HCT116 (cell line): ENCODE results near the gene LIN7A. TPM values are rescaled to one million over a fixed set of nuclear protein-coding genes. Genes with fewer than 3 reads are reported as not detected.

Experiments used
- ATAC-seq: fragments of 200-7000 bp; cut with Tn5 transposase; 2 replicates; pipeline ENCODE4 v1.9.1; 2020; ENCODE audit warnings: mild to moderate bottlenecking, moderate library complexity
- BruUV-seq: library from RNA; stranded (reverse); fragments of 400-500 nt; replicated peaks from 2 replicates; lab custom pipeline; 2021; lab: Mats Ljungman, UMichigan
- CTCF ChIA-PET: fragments of 300-600 bp; sonication (Branson Sonifier 250); formaldehyde crosslinking; loops from one replicate; lab custom pipeline; 2021; ENCODE audit warnings: antibody characterized with exemption; lab: Charles Lee
- POLR2A ChIA-PET: fragments of 300-600, 350-600 bp; sonication (Branson Sonifier 250); formaldehyde crosslinking; loops from one replicate; lab custom pipeline; 2021; ENCODE audit warnings: antibody characterized with exemption; lab: Charles Lee
- RAD21 ChIA-PET, 2 experiments: fragments of 300-600 bp; sonication (Branson Sonifier 250); formaldehyde crosslinking; loops; one replicate each; lab custom pipeline; 2023; ENCODE audit warnings: low total read pairs in 2 of 2; ENCODE audit not compliant: uncharacterized antibody in 2 of 2, unreplicated experiment in 2 of 2, low non-redundant PET in 1 of 2; lab: Charles Lee
- DNase-seq: peaks from one replicate; pipeline ENCODE4 v3.0.0-alpha.2; 2010; ENCODE audit warnings: low read depth, low spot score
- H2AFZ ChIP-seq: fragments of 200-600 bp; shearing (Covaris generic), sonication (generic); 2 replicates; pipeline ENCODE4 v1.6.1; 2017; ENCODE audit warnings: low read depth, mixed run types, mixed read lengths, antibody characterized with exemption, low read length; ENCODE audit not compliant: poor library complexity, severe bottlenecking
- H3K27ac ChIP-seq: 2 replicates; pipeline ENCODE4 v1.5.1; 2012; ENCODE audit warnings: low read depth, low read length
- H3K27me3 ChIP-seq: fragments of 200-600 bp; sonication (generic); 2 replicates; pipeline ENCODE4 v1.6.1; 2016; ENCODE audit warnings: mixed run types, low read length, mixed read lengths; ENCODE audit not compliant: insufficient read depth
- H3K36me3 ChIP-seq, 2 experiments: fragments of 200-500 bp in 1 of 2; fragments of 200-600 bp in 1 of 2; sonication (Bioruptor generic) in 1 of 2; sonication (generic) in 1 of 2; 2 replicates each; pipeline versions ENCODE4 v1.5.1 to v1.6.1; 2014 to 2016; ENCODE audit warnings: low read length in 2 of 2, inconsistent platforms in 1 of 2, mixed read lengths in 1 of 2, mixed run types in 1 of 2; ENCODE audit not compliant: insufficient read depth in 2 of 2, control insufficient read depth in 1 of 2
- H3K4me1 ChIP-seq, 2 experiments: fragments of 200-600 bp in 1 of 2; sonication (generic) in 1 of 2; 2 replicates each; pipeline versions ENCODE4 v1.5.1 to v1.6.1; 2012 to 2017; ENCODE audit warnings: low read length in 2 of 2, inconsistent platforms in 1 of 2, mild to moderate bottlenecking in 1 of 2, mixed read lengths in 1 of 2, mixed run types in 1 of 2, moderate library complexity in 1 of 2; ENCODE audit not compliant: insufficient read depth in 2 of 2, control insufficient read depth in 1 of 2
- H3K4me2 ChIP-seq: fragments of 200-600 bp; sonication (generic); 2 replicates; pipeline ENCODE4 v1.6.1; 2017; ENCODE audit warnings: mixed run types, low read length, mixed read lengths
- H3K4me3 ChIP-seq, 2 experiments: fragments of 200-600 bp in 1 of 2; sonication (generic) in 1 of 2; replicated peaks in 1 of 2; 2 replicates each; pipeline ENCODE4 v1.5.1; 2011 to 2016; ENCODE audit warnings: low read length in 2 of 2, control low read depth in 1 of 2, low read depth in 1 of 2, mild to moderate bottlenecking in 1 of 2, mixed read lengths in 1 of 2, mixed run types in 1 of 2
- H3K79me2 ChIP-seq: fragments of 200-600 bp; sonication (generic); 2 replicates; pipeline ENCODE4 v1.6.1; 2017; ENCODE audit warnings: mild to moderate bottlenecking, mixed run types, low read length, moderate library complexity, mixed read lengths; ENCODE audit not compliant: insufficient read depth
- H3K9ac ChIP-seq: fragments of 200-600 bp; sonication (generic); 2 replicates; pipeline ENCODE4 v1.6.1; 2016; ENCODE audit warnings: low read length, mixed read lengths
- H3K9me2 ChIP-seq: fragments of 200-600 bp; sonication (generic), shearing (Covaris generic); 2 replicates; pipeline ENCODE4 v1.6.1; 2017; ENCODE audit warnings: mixed run types, mild to moderate bottlenecking, moderate library complexity; ENCODE audit not compliant: insufficient read depth
- H3K9me3 ChIP-seq, 2 experiments: fragments of 200-500 bp in 1 of 2; fragments of 200-600 bp in 1 of 2; sonication (Bioruptor generic) in 1 of 2; sonication (generic) in 1 of 2; 2 replicates each; pipeline ENCODE4 v1.6.1; 2014 to 2017; ENCODE audit warnings: low read length in 2 of 2, mixed read lengths in 2 of 2, inconsistent platforms in 1 of 2, low read depth in 1 of 2, mild to moderate bottlenecking in 1 of 2, mixed run types in 1 of 2, moderate library complexity in 1 of 2; ENCODE audit not compliant: control insufficient read depth in 1 of 2, insufficient read depth in 1 of 2
- H4K20me1 ChIP-seq: fragments of 200-600 bp; sonication (generic), shearing (Covaris generic); 2 replicates; pipeline ENCODE4 v1.6.1; 2017; ENCODE audit warnings: mixed run types, mild to moderate bottlenecking, moderate library complexity; ENCODE audit not compliant: insufficient read depth
- ATF3 ChIP-seq: IDR thresholded peaks from 2 replicates; pipeline ENCODE4 v1.6.1; 2012
- CBX3 ChIP-seq: IDR thresholded peaks from 2 replicates; pipeline ENCODE4 v1.6.1; 2012; ENCODE audit warnings: low read depth
- EGR1 ChIP-seq: IDR thresholded peaks from 2 replicates; pipeline ENCODE4 v1.6.1; 2012; ENCODE audit warnings: low read depth
- ELF1 ChIP-seq: IDR thresholded peaks from 2 replicates; pipeline ENCODE4 v1.6.1; 2012; ENCODE audit warnings: low read depth, borderline replicate concordance
- EZH2 ChIP-seq: fragments of 200-600 bp; sonication (generic); IDR thresholded peaks from 2 replicates; pipeline ENCODE4 v1.6.1; 2017; ENCODE audit warnings: antibody characterized with exemption, mixed run types
- FOSL1 ChIP-seq: IDR thresholded peaks from 2 replicates; pipeline ENCODE4 v1.6.1; 2012; ENCODE audit warnings: low read depth
- POLR2A ChIP-seq: IDR thresholded peaks from 2 replicates; pipeline ENCODE4 v1.7.0; 2011; ENCODE audit warnings: borderline replicate concordance; ENCODE audit not compliant: insufficient read depth, insufficient read length; ENCODE audit errors: extremely low read depth
- SIN3A ChIP-seq: IDR thresholded peaks from 2 replicates; pipeline ENCODE4 v1.6.1; 2012; ENCODE audit warnings: low read depth
- SP1 ChIP-seq: IDR thresholded peaks from 2 replicates; pipeline ENCODE4 v1.6.1; 2012; ENCODE audit warnings: low read depth
- SRF ChIP-seq: IDR thresholded peaks from 2 replicates; pipeline ENCODE4 v1.6.1; 2012; ENCODE audit warnings: low read depth
- TCF7L2 ChIP-seq: IDR thresholded peaks from 2 replicates; pipeline ENCODE4 v1.7.0; 2011; ENCODE audit warnings: borderline replicate concordance, inconsistent platforms; ENCODE audit not compliant: insufficient read depth, insufficient read length; ENCODE audit errors: extremely low read depth
- YY1 ChIP-seq: IDR thresholded peaks from 2 replicates; pipeline ENCODE4 v1.6.1; 2011; ENCODE audit warnings: low read length, low read depth, moderate library complexity, mild to moderate bottlenecking; ENCODE audit not compliant: insufficient replicate concordance; ENCODE audit errors: extremely low read depth
- ZFX ChIP-seq: fragments of 450-650 bp; IDR thresholded peaks from 2 replicates; pipeline ENCODE4 v1.6.1; 2017
- ZNF274 ChIP-seq: fragments of 200-500 bp; sonication (Bioruptor generic); IDR thresholded peaks from 2 replicates; pipeline ENCODE4 v1.6.1; 2014; ENCODE audit warnings: mild to moderate bottlenecking, low read depth, low read length, inconsistent platforms
- intact Hi-C: fragments of 100-400 bp; cut with micrococcal nuclease; formaldehyde crosslinking; loops from 2 replicates; pipeline ENCODE4 v1.10.0; 2022
- total RNA-seq: library from RNA; stranded (reverse); gene quantifications from one replicate; pipeline ENCODE4 v1.2.1, GENCODE V29; 2021; ENCODE audit not compliant: unreplicated experiment

Gene LIN7A
- total RNA-seq, 1 experiment from 2014 or later, result 1.5 TPM

GRCh38 chr12:80770958-80771357, 166.8 kb downstream of the LIN7A start:
- CTCF ChIA-PET, result no interaction called here
- H3K27me3 ChIP-seq, result 0 out of 2 replicates have a peak, but pooled peaks cover 4% of the 10 kb centered on the region
- intact Hi-C loops, result no loop called here
- H3K79me2 ChIP-seq, result no peaks in the 10 kb centered on the region
- POLR2A ChIA-PET, result no interaction called here
- no peak overlapping the region for H3K9ac ChIP-seq
- no peak overlapping the region for H2AFZ ChIP-seq
- no peaks in the 10 kb centered on the region for H3K36me3 ChIP-seq
- TF ChIP-seq ELF1 (no peak), TCF7L2 (no peak), SIN3A (no peak), CBX3 (no peak), ZFX (no peak), ZNF274 (no peak), EGR1 (no peak), SRF (no peak), YY1 (no peak), EZH2 (no peak), POLR2A (no peak), SP1 (no peak), FOSL1 (no peak), ATF3 (no peak)
- H4K20me1 ChIP-seq, result no peaks in the 10 kb centered on the region
- RAD21 ChIA-PET, result no interaction called here
- DNase-seq (no peak), ATAC-seq (no peak)
- no peaks in the 10 kb centered on the region; the same call in 1 of the 2 replicates for H3K9me2 ChIP-seq
- no TSS peak for BruUV-seq
- H3K4me1 ChIP-seq, result no peaks in the 10 kb centered on the region
- no peak overlapping the region for H3K4me3 ChIP-seq
- H3K9me3 ChIP-seq, result no peaks in the 10 kb centered on the region
- H3K4me2 ChIP-seq, result no peak overlapping the region
- no peak overlapping the region for H3K27ac ChIP-seq
